A549 (cell line): Measurements from ENCODE around the gene NUAK2. TPM values are rescaled to one million over a fixed set of nuclear protein-coding genes. Genes with fewer than 3 reads are reported as not detected.

Experiments
- ATAC-seq, 2 experiments: fragments of 200-7000 bp in 1 of 2; fragments of >200 bp in 1 of 2; cut with Nextera tagmentation in 1 of 2; cut with Tn5 transposase in 1 of 2; 3 replicates each; pipeline versions ENCODE4 v1.8.0 to v1.9.1; 2018 to 2020; ENCODE audit warnings: mild to moderate bottlenecking in 1 of 2, moderate library complexity in 1 of 2
- CTCF ChIA-PET: fragments of 300-600 bp; sonication (Branson Sonifier 250); formaldehyde crosslinking; extraction: SDS; loops from one replicate; lab custom pipeline; 2021; ENCODE audit warnings: antibody characterized with exemption, inconsistent platforms; lab: Yijun Ruan, JAX
- POLR2A ChIA-PET: fragments of 350-600 bp; formaldehyde crosslinking; extraction: SDS; loops from one replicate; lab custom pipeline; 2021; ENCODE audit warnings: antibody characterized with exemption, inconsistent platforms; lab: Yijun Ruan, JAX
- DNase-seq, 2 experiments: peaks; one replicate each; pipeline versions ENCODE4 v3.0.0 to v3.0.0-alpha.2; 2011 to 2016; ENCODE audit warnings: low read depth in 1 of 2, low spot score in 1 of 2
- FAIRE-seq: peaks from 2 replicates; lab custom pipeline; 2011; peaks lifted over from hg19 to GRCh38; lab: Jason Lieb, UNC
- H3K27ac ChIP-seq, 2 experiments: fragments of >200 bp; sonication (Bioruptor Twin); formaldehyde crosslinking; 3 replicates each; pipeline ENCODE4 v1.5.1; 2016 to 2017
- H3K4me1 ChIP-seq: fragments of >200 bp; sonication (Bioruptor Twin); formaldehyde crosslinking; 3 replicates; pipeline ENCODE4 v1.6.1; 2016
- H3K4me2 ChIP-seq: fragments of >200 bp; sonication (Bioruptor Twin); formaldehyde crosslinking; 3 replicates; pipeline ENCODE4 v1.6.1; 2016
- H3K4me3 ChIP-seq: fragments of >200 bp; sonication (Bioruptor Twin); formaldehyde crosslinking; 3 replicates; pipeline ENCODE4 v1.5.1; 2016
- H3K9me3 ChIP-seq: fragments of >200 bp; sonication (Bioruptor Twin); formaldehyde crosslinking; 3 replicates; pipeline ENCODE4 v1.6.1; 2016
- CBX2 ChIP-seq: fragments of 200-600 bp; sonication (generic); IDR thresholded peaks from 2 replicates; pipeline ENCODE4 v1.6.1; 2016; ENCODE audit warnings: low read depth, mild to moderate bottlenecking, borderline replicate concordance
- CBX8 ChIP-seq: fragments of 200-600 bp; sonication (generic); IDR thresholded peaks from 2 replicates; pipeline ENCODE4 v1.6.1; 2016
- EHMT2 ChIP-seq: fragments of 200-600 bp; sonication (generic); IDR thresholded peaks from 2 replicates; pipeline ENCODE4 v1.6.1; 2016; ENCODE audit warnings: antibody characterized with exemption, low read depth, mild to moderate bottlenecking, moderate library complexity
- FOSB ChIP-seq: fragments of 250-450 bp; sonication (Bioruptor Pico); IDR thresholded peaks from 2 replicates; pipeline ENCODE4 v1.5.0; 2020; ENCODE audit warnings: mild to moderate bottlenecking, moderate library complexity
- FOSL2 ChIP-seq, 2 experiments: fragments of 450-650 bp in 1 of 2; fragments of >200 bp in 1 of 2; sonication (Bioruptor Twin) in 1 of 2; formaldehyde crosslinking; IDR thresholded peaks; 2 replicates each; pipeline versions ENCODE4 v1.5.0 to v1.6.1; 2016 to 2020; ENCODE audit warnings: mild to moderate bottlenecking in 1 of 2, moderate library complexity in 1 of 2
- HOXB13 ChIP-seq: fragments of 250-450 bp; sonication (Bioruptor Pico); IDR thresholded peaks from 2 replicates; pipeline ENCODE4 v1.5.0; 2020; ENCODE audit warnings: low read depth, mild to moderate bottlenecking, moderate library complexity
- KDM1A ChIP-seq: fragments of 200-600 bp; sonication (generic); IDR thresholded peaks from 2 replicates; pipeline ENCODE4 v1.6.1; 2016; ENCODE audit warnings: low read depth, mild to moderate bottlenecking
- KDM5A ChIP-seq: fragments of 200-600 bp; sonication (generic); IDR thresholded peaks from 2 replicates; pipeline ENCODE4 v1.6.1; 2016; ENCODE audit warnings: antibody characterized with exemption, mild to moderate bottlenecking
- MYC ChIP-seq: IDR thresholded peaks from 2 replicates; pipeline ENCODE4 v1.6.1; 2012; ENCODE audit warnings: mild to moderate bottlenecking, inconsistent platforms, low read length, improper control_type of control experiment, borderline replicate concordance
- NFE2L2 ChIP-seq: fragments of 150-350 bp; conservative IDR thresholded peaks from 2 replicates; pipeline ENCODE4 v1.6.1; 2014; ENCODE audit warnings: low read length
- NPAS2 ChIP-seq: fragments of 250-450 bp; sonication (Bioruptor Pico); IDR thresholded peaks from 2 replicates; pipeline ENCODE4 v1.8.0; 2022; ENCODE audit warnings: mild to moderate bottlenecking, moderate library complexity, borderline replicate concordance
- NR3C1 ChIP-seq: fragments of >200 bp; sonication (Bioruptor Twin); formaldehyde crosslinking; IDR thresholded peaks from 3 replicates; pipeline ENCODE4 v1.6.1; 2017
- PHF8 ChIP-seq: fragments of 200-600 bp; sonication (generic); IDR thresholded peaks from 2 replicates; pipeline ENCODE4 v1.6.1; 2016; ENCODE audit warnings: low read depth, mild to moderate bottlenecking, antibody characterized with exemption, moderate library complexity, borderline replicate concordance
- RAD21 ChIP-seq, 2 experiments: fragments of >200 bp in 1 of 2; sonication (Bioruptor Twin) in 1 of 2; formaldehyde crosslinking in 1 of 2; IDR thresholded peaks in 1 of 2; conservative IDR thresholded peaks in 1 of 2; 2 replicates in 1 of 2; 3 replicates in 1 of 2; pipeline ENCODE4 v1.6.1; 2012 to 2018; ENCODE audit warnings: inconsistent platforms in 1 of 2
- SMC3 ChIP-seq: fragments of >200 bp; sonication (Bioruptor Twin); formaldehyde crosslinking; IDR thresholded peaks from 3 replicates; pipeline ENCODE4 v1.6.1; 2018; ENCODE audit warnings: inconsistent platforms
- WGBS: methylation state at CpG from one replicate; pipeline ENCODE4 v1.1.6; 2017; ENCODE audit errors: missing lambda C conversion rate; 5-methylcytosine and 5-hydroxymethylcytosine counted together
- polyA plus RNA-seq, 4 experiments: library from polyadenylated mRNA; depleted of rRNA in 3 of 4; stranded (reverse); fragments of >200 nt; fragmentation: RNase III in 1 of 4; extraction: RNeasy Plus Mini Kit Qiagen cat#74134 plus additional on column Dnase treatment in 1 of 4; gene quantifications; 2 replicates in 3 of 4; 3 replicates in 1 of 4; pipeline ENCODE4 v1.2.3, GENCODE V29; 2011 to 2017
- TF ChIP-seq, protein P1 (sequence below): fragments of >200 bp; sonication (Bioruptor Twin); formaldehyde crosslinking; IDR thresholded peaks from 3 replicates; pipeline ENCODE4 v1.6.1; 2016
- TF ChIP-seq, protein P2 (sequence below): fragments of 450-650 bp; IDR thresholded peaks from 2 replicates; pipeline ENCODE4 v1.6.1; 2014; ENCODE audit warnings: antibody characterized with exemption
- TF ChIP-seq, protein P3 (sequence below): fragments of 150-350 bp; IDR thresholded peaks from 2 replicates; pipeline ENCODE4 v1.6.1; 2014; ENCODE audit warnings: low read depth, mild to moderate bottlenecking, low read length
- TF ChIP-seq, protein P4 (sequence below): fragments of >200 bp; sonication (Bioruptor Twin); formaldehyde crosslinking; IDR thresholded peaks from 3 replicates; pipeline ENCODE4 v1.5.1; 2016

Gene NUAK2
- polyA plus RNA-seq, 2 of the 4 experiments (the other 2 are of a cell fraction) = 29.7 to 37.8 TPM

DNA sequence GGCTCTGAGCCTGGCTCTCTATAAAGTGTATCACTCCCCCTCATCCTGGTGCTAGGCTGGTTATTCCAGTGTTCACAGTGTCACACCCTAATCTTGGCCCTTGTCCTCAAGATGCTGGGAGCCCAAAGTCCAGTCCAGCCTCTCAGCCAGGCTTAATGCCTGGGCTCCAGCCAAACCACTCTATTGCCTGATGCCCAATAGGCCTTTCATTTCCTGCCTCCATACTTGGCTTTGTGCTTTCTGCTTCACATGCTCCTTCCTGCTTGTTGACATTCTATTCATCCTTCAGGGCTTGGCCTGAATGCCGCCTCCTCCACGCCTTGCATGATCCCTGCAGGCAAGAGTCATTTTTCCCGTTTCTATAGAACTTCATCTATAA is 33.5 kb upstream of the NUAK2 start:
- WGBS = 54% methylated on average over 3 of the region's 3 CpGs
- DNase-seq (peak in 1 of 2 experiments; percentile 51), FAIRE-seq (no peak), ATAC-seq (peak in 1 of 2 experiments; percentile 33; a peak in 3 of 6 replicates)
- H3K9me3 ChIP-seq = no peaks in the 10 kb centered on the region
- no peak overlapping the region for H3K4me3 ChIP-seq
- CTCF ChIA-PET = interaction anchor here (1.0 to 67.1 kb wide), 42 partner anchors 8 to 304 kb away, joined by 3 to 3627 read pairs (median 10); partner anchors contain the start of genes BLACAT1, LEMD1 and NUAK2
- POLR2A ChIA-PET = interaction anchor here (1.6 kb wide), 1 partner anchor 76 kb away, joined by 3 read pairs; no protein-coding TSS in a partner anchor
- H3K4me2 ChIP-seq = peak overlapping the region; percentile 29; the same call in 2 of the 3 replicates
- no peak for TF ChIP-seq NR3C1
- TF ChIP-seq, protein P1, sequence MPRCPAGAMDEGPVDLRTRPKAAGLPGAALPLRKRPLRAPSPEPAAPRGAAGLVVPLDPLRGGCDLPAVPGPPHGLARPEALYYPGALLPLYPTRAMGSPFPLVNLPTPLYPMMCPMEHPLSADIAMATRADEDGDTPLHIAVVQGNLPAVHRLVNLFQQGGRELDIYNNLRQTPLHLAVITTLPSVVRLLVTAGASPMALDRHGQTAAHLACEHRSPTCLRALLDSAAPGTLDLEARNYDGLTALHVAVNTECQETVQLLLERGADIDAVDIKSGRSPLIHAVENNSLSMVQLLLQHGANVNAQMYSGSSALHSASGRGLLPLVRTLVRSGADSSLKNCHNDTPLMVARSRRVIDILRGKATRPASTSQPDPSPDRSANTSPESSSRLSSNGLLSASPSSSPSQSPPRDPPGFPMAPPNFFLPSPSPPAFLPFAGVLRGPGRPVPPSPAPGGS = no peak
- TF ChIP-seq NPAS2 = no peak
- TF ChIP-seq SMC3 = no peak
- TF ChIP-seq FOSL2 (IDR thresholded peaks at IDR 0.05) = no peak
- no peak for TF ChIP-seq FOSL2 (CRISPR knock-in tag; IDR thresholded peaks at IDR 0.05)
- TF ChIP-seq CBX8 = no peak
- no peak for TF ChIP-seq HOXB13 (CRISPR knock-in tag)
- TF ChIP-seq FOSB = no peak
- no peak for TF ChIP-seq PHF8
- H3K4me1 ChIP-seq = peaks cover 25% of the 10 kb centered on the region
- no peak overlapping the region; a peak in 1 of 6 replicates for H3K27ac ChIP-seq

DNA sequence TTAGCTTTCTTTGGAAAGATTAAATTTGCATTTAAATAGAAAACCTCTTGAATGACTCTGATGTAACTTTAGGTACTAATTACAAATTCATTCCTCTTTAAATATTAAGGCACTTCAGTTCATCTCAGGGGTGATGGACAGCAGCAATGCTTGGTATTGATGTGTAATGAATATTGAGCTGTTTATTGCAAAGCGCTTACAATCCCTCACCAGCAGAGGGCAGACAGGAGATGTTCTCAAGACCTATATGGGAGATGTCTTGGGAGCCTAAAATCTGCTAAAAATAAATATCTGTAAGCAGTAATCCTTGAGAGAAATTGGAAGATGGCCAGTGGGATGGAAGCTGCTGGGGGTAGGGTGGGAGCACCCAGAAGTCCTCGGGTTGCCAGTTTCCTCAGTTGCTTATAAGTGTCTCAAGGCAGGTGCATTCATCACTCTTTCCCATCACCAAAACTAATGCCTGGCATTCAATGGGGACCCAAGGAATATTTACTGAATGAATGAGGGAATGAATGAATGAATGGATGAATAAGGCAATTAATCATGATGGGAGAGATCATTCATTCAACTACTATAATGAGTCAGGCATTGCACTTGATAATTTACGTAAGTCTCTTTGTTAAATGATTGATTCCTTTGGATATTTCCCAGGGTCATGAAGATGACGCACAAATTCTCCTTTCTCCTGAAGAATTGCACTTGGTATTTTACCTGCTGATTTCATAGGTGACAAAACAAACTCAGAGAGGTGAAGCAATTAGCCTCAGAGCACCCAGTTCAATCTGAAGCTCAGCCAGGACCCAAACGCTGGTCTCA is 32.9 kb upstream of the NUAK2 start:
- TF ChIP-seq KDM5A (no peak), NPAS2 (no peak), NFE2L2 (no peak), EHMT2 (no peak), KDM1A (no peak), CBX2 (no peak), MYC (no peak), SMC3 (peak; percentile 91), RAD21 (conservative IDR thresholded peaks at IDR 0.05 in 1 of 2, IDR thresholded peaks at IDR 0.05 in 1 of 2) (peak; percentile 74 to 79)
- TF ChIP-seq, protein P2, sequence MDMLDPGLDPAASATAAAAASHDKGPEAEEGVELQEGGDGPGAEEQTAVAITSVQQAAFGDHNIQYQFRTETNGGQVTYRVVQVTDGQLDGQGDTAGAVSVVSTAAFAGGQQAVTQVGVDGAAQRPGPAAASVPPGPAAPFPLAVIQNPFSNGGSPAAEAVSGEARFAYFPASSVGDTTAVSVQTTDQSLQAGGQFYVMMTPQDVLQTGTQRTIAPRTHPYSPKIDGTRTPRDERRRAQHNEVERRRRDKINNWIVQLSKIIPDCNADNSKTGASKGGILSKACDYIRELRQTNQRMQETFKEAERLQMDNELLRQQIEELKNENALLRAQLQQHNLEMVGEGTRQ = no peak
- TF ChIP-seq, protein P3, sequence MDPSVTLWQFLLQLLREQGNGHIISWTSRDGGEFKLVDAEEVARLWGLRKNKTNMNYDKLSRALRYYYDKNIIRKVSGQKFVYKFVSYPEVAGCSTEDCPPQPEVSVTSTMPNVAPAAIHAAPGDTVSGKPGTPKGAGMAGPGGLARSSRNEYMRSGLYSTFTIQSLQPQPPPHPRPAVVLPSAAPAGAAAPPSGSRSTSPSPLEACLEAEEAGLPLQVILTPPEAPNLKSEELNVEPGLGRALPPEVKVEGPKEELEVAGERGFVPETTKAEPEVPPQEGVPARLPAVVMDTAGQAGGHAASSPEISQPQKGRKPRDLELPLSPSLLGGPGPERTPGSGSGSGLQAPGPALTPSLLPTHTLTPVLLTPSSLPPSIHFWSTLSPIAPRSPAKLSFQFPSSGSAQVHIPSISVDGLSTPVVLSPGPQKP = no peak
- TF ChIP-seq, protein P4, sequence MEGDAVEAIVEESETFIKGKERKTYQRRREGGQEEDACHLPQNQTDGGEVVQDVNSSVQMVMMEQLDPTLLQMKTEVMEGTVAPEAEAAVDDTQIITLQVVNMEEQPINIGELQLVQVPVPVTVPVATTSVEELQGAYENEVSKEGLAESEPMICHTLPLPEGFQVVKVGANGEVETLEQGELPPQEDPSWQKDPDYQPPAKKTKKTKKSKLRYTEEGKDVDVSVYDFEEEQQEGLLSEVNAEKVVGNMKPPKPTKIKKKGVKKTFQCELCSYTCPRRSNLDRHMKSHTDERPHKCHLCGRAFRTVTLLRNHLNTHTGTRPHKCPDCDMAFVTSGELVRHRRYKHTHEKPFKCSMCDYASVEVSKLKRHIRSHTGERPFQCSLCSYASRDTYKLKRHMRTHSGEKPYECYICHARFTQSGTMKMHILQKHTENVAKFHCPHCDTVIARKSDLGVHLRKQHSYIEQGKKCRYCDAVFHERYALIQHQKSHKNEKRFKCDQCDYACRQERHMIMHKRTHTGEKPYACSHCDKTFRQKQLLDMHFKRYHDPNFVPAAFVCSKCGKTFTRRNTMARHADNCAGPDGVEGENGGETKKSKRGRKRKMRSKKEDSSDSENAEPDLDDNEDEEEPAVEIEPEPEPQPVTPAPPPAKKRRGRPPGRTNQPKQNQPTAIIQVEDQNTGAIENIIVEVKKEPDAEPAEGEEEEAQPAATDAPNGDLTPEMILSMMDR = peak; percentile 86
- Histone ChIP-seq H3K4me3 (no peak overlapping the region), H3K4me2 (peak overlapping the region; percentile 29; the same call in 2 of the 3 replicates), H3K4me1 (peaks cover 25% of the 10 kb centered on the region), H3K27ac (no peak overlapping the region; a peak in 1 of 6 replicates), H3K9me3 (no peaks in the 10 kb centered on the region)
- POLR2A ChIA-PET = interaction anchor here (0.5 to 1.6 kb wide), 2 partner anchors 21 to 77 kb away, joined by 3 to 4 read pairs; no protein-coding TSS in a partner anchor
- 36% methylated on average over 5 of the region's 5 CpGs for WGBS
- DNase-seq (peak; percentile 35 to 76), FAIRE-seq (no peak), ATAC-seq (peak; percentile 65 to 83; a peak in 4 of 6 replicates)
- CTCF ChIA-PET = interaction anchor here (0.6 to 67.1 kb wide), 61 partner anchors 8 to 426 kb away, joined by 3 to 3627 read pairs (median 6); partner anchors contain the start of genes BLACAT1, LEMD1 and NUAK2
